ENCODE data around the gene WFIKKN1. TPM values are rescaled to one million over a fixed set of nuclear protein-coding genes. Genes with fewer than 3 reads are reported as not detected.
A peak's percentile ranks its signal among the peaks of the same experiment; 100 is the strongest.

The WFIKKN1 gene
- total RNA-seq, 1 donor from 2014 or later = 0.47 TPM

- Mint-ChIP-seq H3K9me3 (ENCODE audit: low read depth) (no peaks in the 10 kb centered on the region), H3K27me3 (ENCODE audit: low read depth) (no peaks in the 10 kb centered on the region), H3K4me1 (ENCODE audit: low read depth) (peaks cover 8% of the 10 kb centered on the region), H3K4me3 (ENCODE audit: unreplicated experiment) (peak within 1 kb of the TSS; percentile 84), H3K27ac (ENCODE audit: unreplicated experiment) (peak within 1 kb of the TSS; percentile 98), H3K36me3 (ENCODE audit: low read depth) (no peaks in the 10 kb centered on the region)
- TF ChIP-seq CTCF (IDR thresholded peaks at IDR 0.05) = no peak
- DNase-seq (ENCODE audit: low spot score) = no peak
These were observed 5.7 kb downstream of the WFIKKN1 start, which contains the start of gene METTL26 for GRCh38 chr16:636206-637080. Gene METTL26, minus strand, starts transcription at chr16:636305. Its CDS starts 15 bp downstream, at chr16:636290.

DNA sequence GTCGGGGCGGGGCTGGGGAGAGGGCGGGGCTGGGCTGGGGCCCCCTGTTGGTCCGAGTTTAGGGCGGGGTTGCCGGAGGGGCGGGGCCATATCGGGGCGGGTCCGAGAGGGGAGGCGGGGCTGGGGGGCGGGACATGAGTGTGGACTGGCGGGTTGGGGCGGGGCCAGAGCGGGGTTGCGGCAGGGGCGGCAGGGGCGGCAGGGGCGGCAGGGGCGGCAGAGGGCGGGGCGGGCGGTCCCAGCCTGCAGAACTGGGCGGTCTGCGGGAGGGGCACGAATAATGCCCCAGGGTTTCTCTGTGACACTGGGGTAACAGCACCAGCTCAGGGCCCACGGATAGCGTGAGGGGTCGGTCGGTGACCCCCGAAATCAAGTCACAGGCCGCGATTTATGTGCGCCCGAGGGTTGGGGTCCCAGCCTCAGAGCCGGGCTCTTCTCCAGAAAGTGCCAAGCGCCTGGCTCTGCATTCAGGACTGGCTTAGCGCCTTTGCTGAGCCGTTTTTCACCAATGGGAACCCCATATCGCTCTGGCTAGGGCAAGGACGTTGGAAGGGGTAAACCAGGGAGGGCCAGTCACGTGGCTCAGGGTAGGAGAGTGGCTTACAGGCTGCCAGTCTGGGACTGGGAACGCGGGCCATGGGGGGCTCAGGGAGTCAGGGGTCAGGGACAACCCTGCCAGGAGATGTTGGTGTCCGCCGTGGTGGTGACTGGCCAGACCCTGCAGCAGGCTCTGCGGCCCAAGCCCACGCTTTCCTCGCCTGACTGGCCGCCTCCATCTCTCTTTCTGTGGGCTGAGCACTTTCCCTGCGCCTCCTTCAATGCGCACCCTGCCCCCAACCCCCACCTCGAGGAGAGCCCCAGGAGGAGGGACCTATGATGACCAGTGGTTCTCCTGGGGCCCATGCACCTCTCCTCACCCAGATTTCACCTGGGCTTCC is 6.6 kb downstream of the WFIKKN1 start:
- Mint-ChIP-seq H3K4me1 (ENCODE audit: low read depth) (peaks cover 8% of the 10 kb centered on the region), H3K36me3 (ENCODE audit: low read depth) (no peaks in the 10 kb centered on the region), H3K27me3 (ENCODE audit: low read depth) (no peaks in the 10 kb centered on the region), H3K27ac (ENCODE audit: unreplicated experiment) (peak overlapping the region; percentile 98), H3K4me3 (ENCODE audit: unreplicated experiment) (peak overlapping the region; percentile 84), H3K9me3 (ENCODE audit: low read depth) (no peaks in the 10 kb centered on the region)
- TF ChIP-seq CTCF (IDR thresholded peaks at IDR 0.05) = no peak
- no peak for DNase-seq (ENCODE audit: low spot score)

GRCh38 chr16:638034-638543 is 7.3 kb downstream of the WFIKKN1 start:
- no peaks in the 10 kb centered on the region for H3K36me3 Mint-ChIP-seq (ENCODE audit: low read depth)
- TF ChIP-seq CTCF (IDR thresholded peaks at IDR 0.05) = no peak
- H3K4me3 Mint-ChIP-seq (ENCODE audit: unreplicated experiment) = no peak overlapping the region
- no peaks in the 10 kb centered on the region for H3K9me3 Mint-ChIP-seq (ENCODE audit: low read depth)
- H3K27ac Mint-ChIP-seq (ENCODE audit: unreplicated experiment) = no peak overlapping the region
- no peaks in the 10 kb centered on the region for H3K27me3 Mint-ChIP-seq (ENCODE audit: low read depth)
- peaks cover 14% of the 10 kb centered on the region for H3K4me1 Mint-ChIP-seq (ENCODE audit: low read depth)
- no peak for DNase-seq (ENCODE audit: low spot score)

DNA sequence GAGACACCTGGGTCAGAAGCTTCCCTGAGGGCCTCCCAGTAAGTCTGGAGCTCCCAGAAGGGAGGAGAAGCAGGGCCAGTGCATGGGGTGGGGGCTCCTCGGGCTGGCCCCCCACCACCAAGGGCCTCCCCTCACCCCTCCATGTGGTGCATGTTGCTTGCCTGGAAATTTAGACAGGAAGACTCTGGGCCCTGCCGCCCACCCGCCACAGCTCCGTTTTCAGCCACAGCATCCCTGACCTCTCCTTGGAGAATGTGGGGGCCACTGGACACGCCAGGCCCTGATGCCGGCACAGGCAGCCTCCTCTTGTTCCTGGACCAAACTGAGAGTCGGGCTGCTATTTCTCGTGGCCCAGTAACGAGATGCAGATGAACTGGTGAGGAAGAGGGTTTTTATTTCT is 8.1 kb downstream of the WFIKKN1 start:
- DNase-seq (ENCODE audit: low spot score) = no peak
- Mint-ChIP-seq H3K27me3 (ENCODE audit: low read depth) (no peaks in the 10 kb centered on the region), H3K4me3 (ENCODE audit: unreplicated experiment) (no peak overlapping the region), H3K27ac (ENCODE audit: unreplicated experiment) (no peak overlapping the region), H3K4me1 (ENCODE audit: low read depth) (peaks cover 14% of the 10 kb centered on the region), H3K36me3 (ENCODE audit: low read depth) (no peaks in the 10 kb centered on the region), H3K9me3 (ENCODE audit: low read depth) (no peaks in the 10 kb centered on the region)
- no peak for TF ChIP-seq CTCF (IDR thresholded peaks at IDR 0.05)

DNA sequence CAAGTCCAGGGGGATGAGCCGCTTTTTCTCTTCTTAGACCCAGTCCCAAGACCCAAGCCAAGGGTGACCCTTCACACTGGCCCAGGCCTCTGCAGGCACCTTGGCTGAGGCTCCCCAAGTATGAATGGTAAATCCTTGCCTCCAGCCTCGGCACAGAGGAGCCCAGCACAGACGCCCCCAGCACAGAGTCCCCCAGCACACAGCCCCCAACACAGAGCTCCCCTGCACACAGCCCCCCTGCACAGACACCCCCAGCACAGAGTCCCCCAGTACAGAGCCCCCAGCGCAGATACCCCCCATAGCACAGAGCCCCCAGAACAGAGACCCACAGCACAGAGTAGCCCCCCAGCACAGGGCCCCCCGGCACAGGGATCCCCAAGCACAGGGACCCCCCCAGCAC is 9.8 kb downstream of the WFIKKN1 start:
- Mint-ChIP-seq H3K4me1 (ENCODE audit: low read depth) (peaks cover 8% of the 10 kb centered on the region), H3K27me3 (ENCODE audit: low read depth) (no peaks in the 10 kb centered on the region), H3K4me3 (ENCODE audit: unreplicated experiment) (peak overlapping the region; percentile 22), H3K27ac (ENCODE audit: unreplicated experiment) (no peak overlapping the region), H3K36me3 (ENCODE audit: low read depth) (no peaks in the 10 kb centered on the region), H3K9me3 (ENCODE audit: low read depth) (no peaks in the 10 kb centered on the region)
- DNase-seq (ENCODE audit: low spot score) = no peak
- TF ChIP-seq CTCF (IDR thresholded peaks at IDR 0.05) = no peak
